Measurements from ENCODE around the gene SUB1.

- TF ChIP-seq ZNF211 (tag by site-specific recombination; IDR thresholded peaks at IDR 0.05; ENCODE audit: low read depth): no peak
- TF ChIP-seq CTCF (tag by site-specific recombination; IDR thresholded peaks at IDR 0.05): no peak
- no peak for TF ChIP-seq ZNF830 (tag by site-specific recombination; IDR thresholded peaks at IDR 0.05; ENCODE audit: low read depth)
- TF ChIP-seq ZNF701 (tag by site-specific recombination; IDR thresholded peaks at IDR 0.05): no peak
- no peak for TF ChIP-seq ELK4 (IDR thresholded peaks at IDR 0.05; ENCODE audit: borderline replicate concordance, low read depth, low read length)
- no peak for TF ChIP-seq ZNF223 (tag by site-specific recombination; IDR thresholded peaks at IDR 0.05)
- no peak for TF ChIP-seq ZNF324 (tag by site-specific recombination; IDR thresholded peaks at IDR 0.05)
- TF ChIP-seq KLF1 (tag by site-specific recombination; IDR thresholded peaks at IDR 0.05): no peak
- TF ChIP-seq ZNF621 (tag by site-specific recombination; IDR thresholded peaks at IDR 0.05): no peak
- no peak for TF ChIP-seq ZNF24 (tag by site-specific recombination; IDR thresholded peaks at IDR 0.05)
- TF ChIP-seq ZSCAN30 (tag by site-specific recombination; IDR thresholded peaks at IDR 0.05): no peak
- no peak for TF ChIP-seq ZNF23 (tag by site-specific recombination; IDR thresholded peaks at IDR 0.05; ENCODE audit: borderline replicate concordance)
- no peak for TF ChIP-seq ZNF76 (tag by site-specific recombination; IDR thresholded peaks at IDR 0.05; ENCODE audit: borderline replicate concordance, low read depth)
- TF ChIP-seq REPIN1 (tag by site-specific recombination; IDR thresholded peaks at IDR 0.05; ENCODE audit: low read depth): no peak
Measured at GRCh38 chr5:32615236-32615635, 29.9 kb downstream of the SUB1 start.
